IPS-NIHi7 (cell line): Measurements from ENCODE around the gene SH3RF3.

Experiments
- DNase-seq: peaks from one replicate; pipeline ENCODE4 v3.0.0; 2012; ENCODE audit warnings: mixed read lengths; ENCODE audit errors: extremely low spot score

The SH3RF3 gene

DNA sequence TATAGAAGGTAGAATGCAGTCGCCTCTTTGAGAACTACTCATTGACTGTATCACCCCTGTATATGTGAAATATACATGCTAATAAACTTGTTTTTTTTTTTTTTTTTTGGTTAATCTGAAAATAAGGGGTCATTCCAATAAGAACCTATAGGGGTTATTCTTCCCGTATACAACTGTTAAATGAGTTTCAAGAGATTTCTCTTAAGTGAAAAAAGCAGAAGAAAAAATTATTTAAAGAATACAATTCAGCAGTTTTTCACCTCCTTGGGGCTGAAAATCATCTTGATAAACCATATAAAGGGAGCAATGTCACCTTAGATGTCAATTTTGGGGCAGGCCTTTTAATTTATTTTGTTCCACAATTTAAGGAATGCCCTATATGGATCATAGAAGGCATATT, 418.3 kb downstream of the SH3RF3 start:
- no peak for DNase-seq

DNA sequence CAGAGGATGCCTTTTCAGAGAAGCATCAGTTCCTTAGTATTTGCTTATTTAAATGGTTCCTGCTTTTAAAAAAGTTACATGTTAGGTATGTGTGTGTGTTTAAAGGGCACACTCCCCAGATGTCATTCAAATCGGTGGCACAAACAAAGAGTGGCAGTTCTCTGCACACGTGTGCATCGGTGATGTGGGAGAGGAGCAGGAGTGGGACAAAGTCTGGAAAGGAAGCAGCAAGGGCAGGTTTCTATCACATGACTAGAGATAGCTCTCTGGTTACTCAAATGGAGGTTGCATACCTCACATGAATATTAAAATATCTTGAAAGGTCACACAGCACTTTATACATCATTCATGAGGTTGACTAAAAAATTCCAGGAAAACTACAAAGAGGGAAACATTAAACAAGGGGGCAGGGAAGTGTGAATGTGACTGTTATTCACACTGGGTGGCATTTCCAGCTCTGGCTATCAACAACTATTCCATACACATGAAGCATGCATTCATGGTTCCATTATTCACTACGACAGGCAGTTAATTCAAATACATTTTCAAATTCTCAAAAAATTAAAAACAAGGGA, 420.1 kb downstream of the SH3RF3 start:
- DNase-seq: no peak
